ENCODE results near the gene WDR90. TPM values are rescaled to one million over a fixed set of nuclear protein-coding genes. Genes with fewer than 3 reads are reported as not detected.

The WDR90 gene
- total RNA-seq, 1 experiment from 2014 or later, result 47.9 TPM

GRCh38 chr16:658679-659571 lies 9.8 kb downstream of the WDR90 start:
- Mint-ChIP-seq H3K4me1 (ENCODE audit: insufficient read depth, unreplicated experiment) (no peaks in the 10 kb centered on the region), H3K27ac (ENCODE audit: low read depth, unreplicated experiment) (no peak overlapping the region), H3K9me3 (ENCODE audit: unreplicated experiment) (no peaks in the 10 kb centered on the region), H3K4me3 (ENCODE audit: unreplicated experiment) (no peak overlapping the region), H3K36me3 (ENCODE audit: insufficient read depth, unreplicated experiment) (peaks cover 19% of the 10 kb centered on the region), H3K27me3 (ENCODE audit: insufficient read depth, unreplicated experiment) (no peaks in the 10 kb centered on the region)
- no peak for DNase-seq (ENCODE audit: unreplicated experiment)
- no TSS peak for BruUV-seq (replicated peaks)
- ChIA-PET POLR2A (no interaction called here), CTCF (interaction anchor here (0.7 to 1.1 kb wide), 3 partner anchors 7 to 15 kb away, joined by 3 to 5 read pairs (median 3); no protein-coding TSS in a partner anchor)
- TF ChIP-seq CTCF (IDR thresholded peaks at IDR 0.05; ENCODE audit: unreplicated experiment), result no peak
- intact Hi-C loops (cut with micrococcal nuclease), result no loop called here

- no peak for DNase-seq (ENCODE audit: unreplicated experiment)
- BruUV-seq (replicated peaks), result no TSS peak
- intact Hi-C loops (cut with micrococcal nuclease), result no loop called here
- TF ChIP-seq CTCF (IDR thresholded peaks at IDR 0.05; ENCODE audit: unreplicated experiment), result no peak
- ChIA-PET CTCF (interaction anchor here (0.6 to 0.7 kb wide), 2 partner anchors 16 to 69 kb away, joined by 3 read pairs; partner anchors contain the start of gene RAB40C), POLR2A (no interaction called here)
- H3K4me1 Mint-ChIP-seq (ENCODE audit: insufficient read depth, unreplicated experiment), result no peaks in the 10 kb centered on the region
- no peaks in the 10 kb centered on the region for H3K27me3 Mint-ChIP-seq (ENCODE audit: insufficient read depth, unreplicated experiment)
- H3K27ac Mint-ChIP-seq (ENCODE audit: low read depth, unreplicated experiment), result no peak overlapping the region
- peaks cover 12% of the 10 kb centered on the region for H3K36me3 Mint-ChIP-seq (ENCODE audit: insufficient read depth, unreplicated experiment)
- no peak overlapping the region for H3K4me3 Mint-ChIP-seq (ENCODE audit: unreplicated experiment)
- H3K9me3 Mint-ChIP-seq (ENCODE audit: unreplicated experiment), result no peaks in the 10 kb centered on the region
Measured at GRCh38 chr16:659618-660017, 10.5 kb downstream of the WDR90 start.

GRCh38 chr16:660132-660458 lies 10.9 kb downstream of the WDR90 start:
- TF ChIP-seq CTCF (IDR thresholded peaks at IDR 0.05; ENCODE audit: unreplicated experiment), result no peak
- POLR2A ChIA-PET, result interaction anchor here (0.6 kb wide), 1 partner anchor 56 kb away, joined by 3 read pairs; no protein-coding TSS in a partner anchor
- Mint-ChIP-seq H3K27me3 (ENCODE audit: insufficient read depth, unreplicated experiment) (no peaks in the 10 kb centered on the region), H3K4me1 (ENCODE audit: insufficient read depth, unreplicated experiment) (no peaks in the 10 kb centered on the region), H3K9me3 (ENCODE audit: unreplicated experiment) (no peaks in the 10 kb centered on the region), H3K36me3 (ENCODE audit: insufficient read depth, unreplicated experiment) (peaks cover 7% of the 10 kb centered on the region), H3K27ac (ENCODE audit: low read depth, unreplicated experiment) (no peak overlapping the region), H3K4me3 (ENCODE audit: unreplicated experiment) (no peak overlapping the region)
- intact Hi-C loops (cut with micrococcal nuclease), result no loop called here
- no TSS peak for BruUV-seq (replicated peaks)
- no peak for DNase-seq (ENCODE audit: unreplicated experiment)
- CTCF ChIA-PET, result interaction anchor here (0.6 kb wide), 1 partner anchor 70 kb away, joined by 3 read pairs; the partner anchor contains the start of gene RAB40C

DNA sequence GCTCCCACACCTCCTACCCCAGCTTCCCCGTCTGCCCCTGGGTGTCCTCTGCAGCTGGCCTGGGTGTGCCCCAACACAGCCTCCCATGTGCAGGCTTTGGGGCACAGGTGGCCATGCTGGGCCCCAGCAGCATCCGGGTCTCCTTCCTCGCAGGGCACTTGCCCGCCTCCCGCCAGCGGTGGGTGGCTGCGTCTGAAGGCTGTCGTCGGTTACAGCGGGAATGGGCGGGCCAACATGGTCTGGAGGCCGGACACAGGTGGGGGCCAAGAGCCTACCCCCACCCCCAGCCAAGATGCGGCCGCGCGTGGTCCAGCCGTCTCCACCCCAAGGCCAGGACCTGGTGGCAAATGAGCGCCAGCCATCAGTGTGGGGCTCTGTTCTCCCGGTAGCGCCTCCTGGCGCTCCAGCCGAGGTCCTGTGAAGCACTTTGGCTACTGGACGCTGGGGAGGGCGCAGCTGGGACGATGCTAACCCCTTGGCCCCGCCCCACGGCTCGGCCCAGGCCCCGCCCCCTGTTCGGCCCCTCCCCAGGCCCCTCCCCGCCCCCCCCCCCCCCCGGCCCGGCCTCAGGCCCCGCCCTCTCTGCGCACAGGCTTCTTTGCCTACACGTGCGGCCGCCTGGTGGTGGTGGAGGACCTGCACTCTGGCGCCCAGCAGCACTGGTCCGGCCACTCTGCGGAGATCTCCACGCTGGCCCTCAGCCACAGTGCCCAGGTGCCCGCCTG lies 11.5 kb downstream of the WDR90 start:
- CTCF ChIA-PET, result interaction anchor here (0.6 kb wide), 1 partner anchor 70 kb away, joined by 3 read pairs; the partner anchor contains the start of gene RAB40C
- BruUV-seq (replicated peaks), result no TSS peak
- Mint-ChIP-seq H3K4me3 (ENCODE audit: unreplicated experiment) (no peak overlapping the region), H3K27ac (ENCODE audit: low read depth, unreplicated experiment) (no peak overlapping the region), H3K27me3 (ENCODE audit: insufficient read depth, unreplicated experiment) (no peaks in the 10 kb centered on the region), H3K9me3 (ENCODE audit: unreplicated experiment) (no peaks in the 10 kb centered on the region), H3K4me1 (ENCODE audit: insufficient read depth, unreplicated experiment) (no peaks in the 10 kb centered on the region), H3K36me3 (ENCODE audit: insufficient read depth, unreplicated experiment) (peaks cover 7% of the 10 kb centered on the region)
- peak; percentile 71 for DNase-seq (ENCODE audit: unreplicated experiment)
- intact Hi-C loops (cut with micrococcal nuclease), result no loop called here
- peak; percentile 37 for TF ChIP-seq CTCF (IDR thresholded peaks at IDR 0.05; ENCODE audit: unreplicated experiment)
- POLR2A ChIA-PET, result interaction anchor here (0.6 kb wide), 1 partner anchor 56 kb away, joined by 3 read pairs; no protein-coding TSS in a partner anchor
